ENCODE measurements around the gene BHLHE23. TPM values are rescaled to one million over a fixed set of nuclear protein-coding genes. Genes with fewer than 3 reads are reported as not detected.

BHLHE23 gene
- total RNA-seq, 2 donors from 2014 or later, result not detected

DNA sequence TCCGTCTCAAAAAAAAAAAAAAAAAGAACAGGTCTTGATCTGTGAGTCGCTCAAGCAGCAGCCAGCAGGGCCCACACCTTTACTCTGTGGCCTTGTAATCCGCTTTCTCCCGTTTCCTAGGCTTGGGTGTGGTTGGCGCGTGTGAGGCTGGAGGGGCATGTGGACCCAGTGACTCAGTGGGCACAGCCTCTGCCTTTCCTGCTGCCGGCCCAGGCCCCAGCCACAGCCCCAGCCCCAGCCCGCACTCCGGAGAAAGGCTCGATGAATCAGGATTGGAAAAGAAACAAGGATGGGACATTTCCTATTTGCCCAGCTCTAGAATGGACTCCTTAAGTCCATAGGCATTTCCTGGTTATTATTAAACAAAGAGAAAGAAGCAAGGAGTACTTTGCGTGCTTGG lies 4.3 kb downstream of the BHLHE23 start:
- Histone ChIP-seq H3K36me3 (replicated peaks in 1 of 2; ENCODE audit: insufficient read depth in 1 of 2, low read depth in 2 of 2) (no peaks in the 10 kb centered on the region), H3K9me3 (no peaks in the 10 kb centered on the region), H3K4me1 (peaks cover 8% of the 10 kb centered on the region), H3K27ac (no peak overlapping the region), H3K27me3 (peaks cover 0 to 16% of the 10 kb centered on the region in 2 donors), H3K4me3 (no peak overlapping the region)
- TF ChIP-seq POLR2A (IDR thresholded peaks at IDR 0.05), result no peak
- TF ChIP-seq, protein P1, sequence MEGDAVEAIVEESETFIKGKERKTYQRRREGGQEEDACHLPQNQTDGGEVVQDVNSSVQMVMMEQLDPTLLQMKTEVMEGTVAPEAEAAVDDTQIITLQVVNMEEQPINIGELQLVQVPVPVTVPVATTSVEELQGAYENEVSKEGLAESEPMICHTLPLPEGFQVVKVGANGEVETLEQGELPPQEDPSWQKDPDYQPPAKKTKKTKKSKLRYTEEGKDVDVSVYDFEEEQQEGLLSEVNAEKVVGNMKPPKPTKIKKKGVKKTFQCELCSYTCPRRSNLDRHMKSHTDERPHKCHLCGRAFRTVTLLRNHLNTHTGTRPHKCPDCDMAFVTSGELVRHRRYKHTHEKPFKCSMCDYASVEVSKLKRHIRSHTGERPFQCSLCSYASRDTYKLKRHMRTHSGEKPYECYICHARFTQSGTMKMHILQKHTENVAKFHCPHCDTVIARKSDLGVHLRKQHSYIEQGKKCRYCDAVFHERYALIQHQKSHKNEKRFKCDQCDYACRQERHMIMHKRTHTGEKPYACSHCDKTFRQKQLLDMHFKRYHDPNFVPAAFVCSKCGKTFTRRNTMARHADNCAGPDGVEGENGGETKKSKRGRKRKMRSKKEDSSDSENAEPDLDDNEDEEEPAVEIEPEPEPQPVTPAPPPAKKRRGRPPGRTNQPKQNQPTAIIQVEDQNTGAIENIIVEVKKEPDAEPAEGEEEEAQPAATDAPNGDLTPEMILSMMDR (IDR thresholded peaks at IDR 0.05), result no peak
- intact Hi-C loops (cut with DNase I), result loop anchor here (10.0 kb wide), 1 partner anchor 108 kb away; no protein-coding TSS in a partner anchor
- WGBS, 2 donors, result 69 to 70% methylated on average over 11 of the region's 11 CpGs
- ATAC-seq (no peak), DNase-seq (no peak)

DNA sequence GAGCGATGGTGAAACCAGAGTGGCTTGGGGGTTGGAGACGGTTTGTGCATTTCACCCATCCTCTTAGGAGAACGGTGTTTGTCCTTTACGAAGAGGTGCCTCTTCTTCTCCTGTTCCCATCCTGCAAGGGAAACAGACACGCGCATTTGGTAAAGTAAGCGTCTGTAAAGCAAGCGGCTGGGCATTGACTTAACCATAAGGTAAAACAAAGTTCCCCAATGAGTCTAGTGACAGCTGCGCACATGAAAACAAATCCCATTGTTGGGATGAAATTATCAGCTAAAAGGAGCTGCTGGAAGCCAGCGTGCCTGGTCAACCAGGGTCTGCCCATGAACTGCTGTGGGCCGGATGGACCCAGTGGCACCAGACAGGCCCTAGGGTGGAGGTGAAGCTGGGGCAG lies 5.8 kb downstream of the BHLHE23 start:
- intact Hi-C loops (cut with DNase I), result loop anchor here (10.0 kb wide), 1 partner anchor 106 kb away; no protein-coding TSS in a partner anchor
- no peak for ATAC-seq

DNA sequence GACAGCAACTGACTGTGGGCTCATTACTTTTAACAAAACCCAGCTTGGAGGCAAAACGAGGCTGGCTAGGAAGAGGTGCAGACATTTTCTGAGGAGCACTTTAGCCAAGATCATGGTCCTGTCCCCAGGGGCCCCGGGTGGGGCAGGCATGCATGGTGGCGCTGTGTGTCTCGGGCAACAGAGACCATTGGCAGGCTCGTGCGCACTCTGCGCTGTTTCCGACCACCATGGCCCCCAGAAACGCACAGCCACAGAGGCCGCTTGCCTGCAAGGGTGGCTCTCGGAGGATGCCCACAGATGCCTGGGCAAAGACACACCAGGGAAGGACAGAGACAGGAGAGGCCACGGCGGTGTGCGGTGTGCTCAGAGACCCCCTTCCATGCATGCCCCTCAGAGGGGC lies 6.7 kb downstream of the BHLHE23 start:
- Histone ChIP-seq H3K4me1 (no peaks in the 10 kb centered on the region), H3K9me3 (no peaks in the 10 kb centered on the region), H3K27me3 (peaks cover 0 to 4% of the 10 kb centered on the region in 2 donors), H3K36me3 (replicated peaks in 1 of 2; ENCODE audit: insufficient read depth in 1 of 2, low read depth in 2 of 2) (no peaks in the 10 kb centered on the region), H3K27ac (no peak overlapping the region), H3K4me3 (no peak overlapping the region)
- ATAC-seq, result no peak
- WGBS, 2 donors, result 69 to 70% methylated on average over 7 to 14 of the region's 14 CpGs
- DNase-seq, result no peak
- intact Hi-C loops (cut with DNase I), result loop anchor here (10.0 kb wide), 1 partner anchor 105 kb away; no protein-coding TSS in a partner anchor
- TF ChIP-seq, protein P1 (IDR thresholded peaks at IDR 0.05), result no peak
- TF ChIP-seq POLR2A (IDR thresholded peaks at IDR 0.05), result no peak

More for the DNA sequence above, 5.8 kb downstream of the BHLHE23 start:
- Histone ChIP-seq H3K27ac (no peak overlapping the region), H3K9me3 (no peaks in the 10 kb centered on the region), H3K4me3 (no peak overlapping the region), H3K36me3 (replicated peaks in 1 of 2; ENCODE audit: insufficient read depth in 1 of 2, low read depth in 2 of 2) (no peaks in the 10 kb centered on the region), H3K27me3 (peaks cover 0 to 4% of the 10 kb centered on the region in 2 donors), H3K4me1 (no peaks in the 10 kb centered on the region)
- TF ChIP-seq POLR2A (IDR thresholded peaks at IDR 0.05), result no peak
- TF ChIP-seq, protein P1 (IDR thresholded peaks at IDR 0.05), result no peak
- DNase-seq, result no peak
- 34 to 35% methylated on average over 11 of the region's 11 CpGs for WGBS, 2 donors

DNA sequence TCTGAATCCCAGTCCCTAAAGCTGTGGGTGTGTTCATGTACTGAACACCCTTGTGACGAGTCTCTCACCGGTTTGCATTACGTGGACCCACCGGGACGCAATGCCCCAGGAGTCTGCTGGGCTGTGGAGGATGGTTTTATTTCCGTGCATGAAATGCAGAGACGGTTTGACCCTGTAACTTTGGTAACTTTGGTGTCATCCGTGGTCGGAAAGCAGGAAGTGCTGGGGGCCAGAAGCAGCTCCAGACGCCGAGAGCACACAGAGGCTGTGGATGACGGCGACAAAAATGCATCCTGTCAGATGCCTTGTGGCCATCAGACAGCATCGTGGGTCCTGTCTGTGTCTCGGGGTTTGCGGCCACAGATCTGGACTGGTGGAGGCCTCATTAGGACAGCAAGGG lies 7.2 kb downstream of the BHLHE23 start:
- intact Hi-C loops (cut with DNase I), result no loop called here
- ATAC-seq, result no peak
- WGBS, 2 donors, result 40 to 52% methylated on average over 11 to 16 of the region's 16 CpGs
- Histone ChIP-seq H3K4me1 (no peaks in the 10 kb centered on the region), H3K4me3 (no peak overlapping the region), H3K27me3 (peaks cover 0 to 4% of the 10 kb centered on the region in 2 donors), H3K9me3 (no peaks in the 10 kb centered on the region), H3K27ac (no peak overlapping the region), H3K36me3 (replicated peaks in 1 of 2; ENCODE audit: insufficient read depth in 1 of 2, low read depth in 2 of 2) (no peaks in the 10 kb centered on the region)
- no peak for DNase-seq
- TF ChIP-seq POLR2A (IDR thresholded peaks at IDR 0.05), result no peak
- TF ChIP-seq, protein P1 (IDR thresholded peaks at IDR 0.05), result no peak

DNA sequence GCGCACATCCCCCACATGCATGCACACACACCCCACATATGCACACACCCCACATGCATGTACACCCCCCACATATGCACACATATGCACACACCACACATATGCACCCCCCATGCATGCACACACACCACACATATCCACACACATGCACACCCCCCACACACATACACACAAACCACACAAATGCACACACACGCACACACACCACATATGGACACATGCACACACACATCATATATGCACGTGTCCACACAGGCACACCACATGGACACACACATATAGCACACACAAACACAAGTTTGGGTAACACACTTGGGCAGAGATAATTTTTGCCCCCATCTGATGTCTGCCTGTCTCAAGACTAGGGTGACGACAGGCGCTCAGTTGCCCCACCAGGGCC lies 8.3 kb downstream of the BHLHE23 start:
- Histone ChIP-seq H3K4me3 (no peak overlapping the region), H3K36me3 (replicated peaks in 1 of 2; ENCODE audit: insufficient read depth in 1 of 2, low read depth in 2 of 2) (no peaks in the 10 kb centered on the region), H3K9me3 (no peaks in the 10 kb centered on the region), H3K27ac (no peak overlapping the region), H3K27me3 (peaks cover 0 to under 1% of the 10 kb centered on the region in 2 donors), H3K4me1 (no peaks in the 10 kb centered on the region)
- ATAC-seq (no peak), DNase-seq (no peak)
- TF ChIP-seq POLR2A (IDR thresholded peaks at IDR 0.05), result no peak
- TF ChIP-seq, protein P1 (IDR thresholded peaks at IDR 0.05), result no peak
- WGBS, 2 donors, result 54 to 72% methylated on average over 5 of the region's 5 CpGs
- intact Hi-C loops (cut with DNase I), result no loop called here

Measured in body of pancreas (tissue), 4 donors.